ENCODE data around the gene TPP1. TPM values are rescaled to one million over a fixed set of nuclear protein-coding genes. Genes with fewer than 3 reads are reported as not detected.

The TPP1 gene
- total and polyA plus RNA-seq, 10 of the 15 experiments (the other 5 are each of a cell fraction or from before 2014, with no cell fraction given), result 7.5 to 64.6 (median 38.3) TPM

DNA sequence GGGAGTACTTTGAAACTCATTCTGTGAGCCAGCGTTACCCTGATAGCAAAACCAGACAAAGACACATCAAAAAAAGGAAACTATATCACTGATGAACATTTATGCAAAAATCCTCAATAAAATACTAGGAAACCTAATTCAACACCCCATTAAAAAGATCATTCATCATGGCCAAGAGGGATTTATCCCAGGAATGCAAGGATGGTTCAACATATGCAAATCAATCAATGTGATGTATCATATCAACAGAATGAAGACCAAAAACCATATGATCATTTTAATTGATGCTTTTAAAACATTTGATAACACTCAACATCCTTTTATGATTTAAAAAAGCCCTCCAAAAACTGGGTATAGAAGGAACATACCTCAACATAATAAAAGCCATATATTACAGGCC, 35.6 kb downstream of the TPP1 start (continued):
- TF ChIP-seq CBFB (IDR thresholded peaks at IDR 0.05; ENCODE audit: low read depth) (no peak), CREB1 (IDR thresholded peaks at IDR 0.05; ENCODE audit: low read depth) (no peak), IRF4 (IDR thresholded peaks at IDR 0.05; ENCODE audit: low read depth, low read length) (no peak), BRCA1 (IDR thresholded peaks at IDR 0.05; ENCODE audit: low read depth, low read length) (no peak)

DNA sequence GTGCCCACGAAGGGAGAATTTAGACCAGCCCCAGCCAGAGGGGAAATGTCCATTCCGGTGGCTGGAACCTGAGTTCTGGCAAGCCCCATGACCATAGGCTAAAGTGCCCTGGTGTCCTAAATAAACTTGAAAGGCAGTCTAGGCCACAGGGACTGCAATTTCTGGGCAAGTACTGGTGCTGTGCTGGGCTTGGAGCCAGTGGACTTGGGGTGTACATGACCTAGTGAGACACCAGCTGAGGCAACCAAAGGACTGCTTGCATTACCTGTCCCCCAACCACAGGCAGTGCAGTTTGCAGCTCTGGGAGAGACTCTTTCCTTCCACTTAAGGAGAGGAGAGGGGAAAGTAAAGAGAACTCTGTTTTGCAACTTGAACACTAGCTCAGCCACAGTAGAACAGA, 39.5 kb downstream of the TPP1 start:
- no peak overlapping the region for H2AFZ ChIP-seq (ENCODE audit: control insufficient read depth, low read depth, low read length)
- ChIA-PET CTCF (no interaction called here), SMC1A (ENCODE audit: uncharacterized antibody, unreplicated experiment) (interaction anchor here (1.2 to 1.5 kb wide), 3 partner anchors 14 to 103 kb away, joined by 3 to 5 read pairs (median 5); partner anchors contain the start of gene MRPL17), RAD21 (ENCODE audit: unreplicated experiment) (no interaction called here), POLR2A (no interaction called here)
- no peak overlapping the region for H3K27ac ChIP-seq (ENCODE audit: control insufficient read depth, insufficient read depth)
- no peak overlapping the region for H3K9ac ChIP-seq (ENCODE audit: control insufficient read depth, insufficient read depth, low read length)
- no TSS peak for BruUV-seq (replicated peaks)
- H3K4me2 ChIP-seq (ENCODE audit: control insufficient read depth, insufficient read depth), result no peak overlapping the region
- FAIRE-seq, result no peak
- no peak overlapping the region for H3K4me3 ChIP-seq
- H3K4me1 ChIP-seq (ENCODE audit: control insufficient read depth, insufficient read depth, low read length), result no peaks in the 10 kb centered on the region
- in situ Hi-C loops (cut with MboI) (no loop called here), intact Hi-C loops (cut with micrococcal nuclease; ENCODE audit: unreplicated experiment) (no loop called here)
- no peak for DNase-seq (ENCODE audit: low read depth, low spot score)
- no peaks in the 10 kb centered on the region for H3K9me3 ChIP-seq (replicated peaks; ENCODE audit: control insufficient read depth, insufficient read depth, low read length)
- peaks cover 4 to 5% of the 10 kb centered on the region in 2 experiments; a peak in 3 of 4 replicates for H3K36me3 ChIP-seq (ENCODE audit: control insufficient read depth in 2 of 2, insufficient read depth in 2 of 2, low read length in 1 of 2)
- no peaks in the 10 kb centered on the region for H3K27me3 ChIP-seq (replicated peaks in 1 of 2; ENCODE audit: control insufficient read depth in 2 of 2, insufficient read depth in 2 of 2, low read length in 1 of 2)
- H4K20me1 ChIP-seq (ENCODE audit: control insufficient read depth, insufficient read depth), result no peaks in the 10 kb centered on the region
- WGBS (ENCODE audit: insufficient coverage, insufficient replicate concordance, low lambda C conversion rate, missing lambda C conversion rate), result 70% methylated on average over 2 of the region's 2 CpGs
- H3K79me2 ChIP-seq (ENCODE audit: control insufficient read depth, insufficient read depth, low read length), result no peaks in the 10 kb centered on the region
- ATAC-seq, result no peak
- TF ChIP-seq, protein P1, sequence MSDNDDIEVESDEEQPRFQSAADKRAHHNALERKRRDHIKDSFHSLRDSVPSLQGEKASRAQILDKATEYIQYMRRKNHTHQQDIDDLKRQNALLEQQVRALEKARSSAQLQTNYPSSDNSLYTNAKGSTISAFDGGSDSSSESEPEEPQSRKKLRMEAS (IDR thresholded peaks at IDR 0.05; ENCODE audit: low read depth, low read length), result no peak
- TF ChIP-seq ZNF622 (IDR thresholded peaks at IDR 0.05), result no peak
- no peak for TF ChIP-seq TARDBP (IDR thresholded peaks at IDR 0.05; ENCODE audit: borderline replicate concordance)
- TF ChIP-seq ESRRA (IDR thresholded peaks at IDR 0.05; ENCODE audit: low read length), result no peak
- TF ChIP-seq JUNB (IDR thresholded peaks at IDR 0.05), result no peak
- no peak for TF ChIP-seq EGR1 (IDR thresholded peaks at IDR 0.05; ENCODE audit: borderline replicate concordance in 1 of 2, low read depth in 2 of 2, low read length in 2 of 2)
- TF ChIP-seq PAX5 (IDR thresholded peaks at IDR 0.05; ENCODE audit: borderline replicate concordance, low read depth, low read length), result no peak
- TF ChIP-seq RCOR1 (conservative IDR thresholded peaks at IDR 0.05; ENCODE audit: low read depth, low read length), result no peak
- no peak for TF ChIP-seq CHD1 (IDR thresholded peaks at IDR 0.05; ENCODE audit: low read depth, low read length)
- no peak for TF ChIP-seq TBL1XR1 (IDR thresholded peaks at IDR 0.05; ENCODE audit: low read depth, low read length)
- TF ChIP-seq EED (IDR thresholded peaks at IDR 0.05; ENCODE audit: low read depth), result no peak
- no peak for TF ChIP-seq BHLHE40 (IDR thresholded peaks at IDR 0.05; ENCODE audit: borderline replicate concordance in 1 of 2, low read depth in 2 of 2, low read length in 1 of 2)
- TF ChIP-seq, protein P2, sequence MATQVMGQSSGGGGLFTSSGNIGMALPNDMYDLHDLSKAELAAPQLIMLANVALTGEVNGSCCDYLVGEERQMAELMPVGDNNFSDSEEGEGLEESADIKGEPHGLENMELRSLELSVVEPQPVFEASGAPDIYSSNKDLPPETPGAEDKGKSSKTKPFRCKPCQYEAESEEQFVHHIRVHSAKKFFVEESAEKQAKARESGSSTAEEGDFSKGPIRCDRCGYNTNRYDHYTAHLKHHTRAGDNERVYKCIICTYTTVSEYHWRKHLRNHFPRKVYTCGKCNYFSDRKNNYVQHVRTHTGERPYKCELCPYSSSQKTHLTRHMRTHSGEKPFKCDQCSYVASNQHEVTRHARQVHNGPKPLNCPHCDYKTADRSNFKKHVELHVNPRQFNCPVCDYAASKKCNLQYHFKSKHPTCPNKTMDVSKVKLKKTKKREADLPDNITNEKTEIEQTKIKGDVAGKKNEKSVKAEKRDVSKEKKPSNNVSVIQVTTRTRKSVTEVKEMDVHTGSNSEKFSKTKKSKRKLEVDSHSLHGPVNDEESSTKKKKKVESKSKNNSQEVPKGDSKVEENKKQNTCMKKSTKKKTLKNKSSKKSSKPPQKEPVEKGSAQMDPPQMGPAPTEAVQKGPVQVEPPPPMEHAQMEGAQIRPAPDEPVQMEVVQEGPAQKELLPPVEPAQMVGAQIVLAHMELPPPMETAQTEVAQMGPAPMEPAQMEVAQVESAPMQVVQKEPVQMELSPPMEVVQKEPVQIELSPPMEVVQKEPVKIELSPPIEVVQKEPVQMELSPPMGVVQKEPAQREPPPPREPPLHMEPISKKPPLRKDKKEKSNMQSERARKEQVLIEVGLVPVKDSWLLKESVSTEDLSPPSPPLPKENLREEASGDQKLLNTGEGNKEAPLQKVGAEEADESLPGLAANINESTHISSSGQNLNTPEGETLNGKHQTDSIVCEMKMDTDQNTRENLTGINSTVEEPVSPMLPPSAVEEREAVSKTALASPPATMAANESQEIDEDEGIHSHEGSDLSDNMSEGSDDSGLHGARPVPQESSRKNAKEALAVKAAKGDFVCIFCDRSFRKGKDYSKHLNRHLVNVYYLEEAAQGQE (IDR thresholded peaks at IDR 0.05; ENCODE audit: low read depth, low read length), result no peak
- TF ChIP-seq, protein P3, sequence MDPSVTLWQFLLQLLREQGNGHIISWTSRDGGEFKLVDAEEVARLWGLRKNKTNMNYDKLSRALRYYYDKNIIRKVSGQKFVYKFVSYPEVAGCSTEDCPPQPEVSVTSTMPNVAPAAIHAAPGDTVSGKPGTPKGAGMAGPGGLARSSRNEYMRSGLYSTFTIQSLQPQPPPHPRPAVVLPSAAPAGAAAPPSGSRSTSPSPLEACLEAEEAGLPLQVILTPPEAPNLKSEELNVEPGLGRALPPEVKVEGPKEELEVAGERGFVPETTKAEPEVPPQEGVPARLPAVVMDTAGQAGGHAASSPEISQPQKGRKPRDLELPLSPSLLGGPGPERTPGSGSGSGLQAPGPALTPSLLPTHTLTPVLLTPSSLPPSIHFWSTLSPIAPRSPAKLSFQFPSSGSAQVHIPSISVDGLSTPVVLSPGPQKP (IDR thresholded peaks at IDR 0.05; ENCODE audit: low read depth, low read length), result no peak
- TF ChIP-seq, protein P4, sequence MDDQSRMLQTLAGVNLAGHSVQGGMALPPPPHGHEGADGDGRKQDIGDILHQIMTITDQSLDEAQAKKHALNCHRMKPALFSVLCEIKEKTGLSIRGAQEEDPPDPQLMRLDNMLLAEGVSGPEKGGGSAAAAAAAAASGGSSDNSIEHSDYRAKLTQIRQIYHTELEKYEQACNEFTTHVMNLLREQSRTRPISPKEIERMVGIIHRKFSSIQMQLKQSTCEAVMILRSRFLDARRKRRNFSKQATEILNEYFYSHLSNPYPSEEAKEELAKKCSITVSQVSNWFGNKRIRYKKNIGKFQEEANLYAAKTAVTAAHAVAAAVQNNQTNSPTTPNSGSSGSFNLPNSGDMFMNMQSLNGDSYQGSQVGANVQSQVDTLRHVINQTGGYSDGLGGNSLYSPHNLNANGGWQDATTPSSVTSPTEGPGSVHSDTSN (IDR thresholded peaks at IDR 0.05; ENCODE audit: insufficient replicate concordance, low read depth, low read length), result no peak
- no peak for TF ChIP-seq TCF12 (IDR thresholded peaks at IDR 0.05; ENCODE audit: low read depth, low read length)

All from GM12878 (cell line).